Activated T-helper 1 cell treated with anti-CD3 and anti-CD28 coated beads, Interleukin-2, amount 50 U/mL, for 16 hours (primary cell): ENCODE data around the gene MOG.

Experiments
- DNase-seq, 2 donors: peaks; one replicate each; pipeline ENCODE4 v3.0.0-alpha.2; 2020; ENCODE audit warnings: low read depth in 1 of 2, low spot score in 1 of 2

Gene MOG

DNA sequence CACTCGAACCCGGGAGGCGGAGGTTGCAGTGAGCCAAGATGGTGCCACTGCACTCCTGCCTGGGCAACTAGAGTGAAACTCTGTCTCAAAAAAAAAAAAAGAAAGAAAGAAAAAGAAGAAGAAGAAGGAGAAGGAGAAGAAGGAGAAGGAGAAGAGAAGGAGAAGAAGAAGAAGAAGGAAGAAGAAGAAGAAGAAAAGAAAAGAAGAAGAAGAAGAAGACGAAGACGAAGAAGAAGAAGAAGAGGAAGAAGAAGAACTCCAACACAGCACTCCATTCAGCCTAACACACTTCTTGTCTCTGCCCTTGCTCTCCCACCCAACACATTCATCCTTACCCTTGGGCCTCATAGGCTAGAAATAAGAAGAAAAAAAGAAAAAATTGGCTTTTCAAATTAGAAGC, 17.1 kb downstream of the MOG start:
- no peak for DNase-seq

DNA sequence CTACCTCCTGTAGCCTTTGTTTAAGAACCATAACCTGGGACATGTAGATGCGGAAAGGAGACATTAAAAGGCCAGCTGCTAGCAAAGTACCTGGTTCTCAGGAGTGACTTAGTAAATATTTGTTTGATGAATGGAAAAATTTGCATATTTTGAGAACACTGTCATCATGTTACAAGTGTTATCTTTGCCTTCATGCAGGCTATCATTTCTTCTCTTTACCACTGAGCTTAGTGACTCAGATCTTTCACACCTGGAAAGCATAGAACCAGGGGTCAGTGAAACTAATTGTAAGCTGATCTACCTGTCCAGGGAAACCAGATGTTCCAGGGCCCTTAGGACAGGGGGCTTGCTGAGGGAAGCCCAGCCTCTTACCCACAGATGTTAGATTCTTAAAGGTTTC, 18.7 kb downstream of the MOG start:
- DNase-seq, result no peak

DNA sequence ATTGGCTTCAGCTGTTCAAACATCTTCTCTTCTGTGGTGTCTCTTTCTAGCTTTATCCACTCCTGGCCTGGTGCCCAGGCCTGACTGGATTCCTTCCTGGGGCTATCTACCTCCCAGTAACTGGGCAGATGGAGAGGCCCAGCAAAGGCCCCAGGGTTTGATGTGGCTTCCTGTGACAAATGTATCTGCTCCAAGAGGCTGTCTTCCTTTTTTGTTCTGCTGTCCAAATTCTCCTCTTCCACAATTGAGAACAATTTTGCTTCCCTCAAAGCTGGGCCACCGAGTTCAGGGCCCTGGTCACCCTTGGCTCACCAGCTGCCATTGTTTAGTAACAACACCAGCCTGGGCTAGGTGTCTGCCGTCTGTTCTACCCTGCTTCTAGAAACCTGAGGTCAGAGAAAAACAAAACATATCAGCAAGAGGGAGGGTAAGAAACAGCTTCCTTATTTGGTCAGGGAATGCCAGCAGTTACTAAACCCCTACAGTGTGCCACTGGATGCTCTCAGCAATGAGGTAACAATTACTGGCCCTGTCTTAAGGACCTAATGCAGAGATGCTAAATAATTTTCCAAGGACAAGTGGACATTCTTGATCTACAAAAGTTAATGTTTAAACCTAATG, 20.2 kb downstream of the MOG start:
- DNase-seq, result no peak

DNA sequence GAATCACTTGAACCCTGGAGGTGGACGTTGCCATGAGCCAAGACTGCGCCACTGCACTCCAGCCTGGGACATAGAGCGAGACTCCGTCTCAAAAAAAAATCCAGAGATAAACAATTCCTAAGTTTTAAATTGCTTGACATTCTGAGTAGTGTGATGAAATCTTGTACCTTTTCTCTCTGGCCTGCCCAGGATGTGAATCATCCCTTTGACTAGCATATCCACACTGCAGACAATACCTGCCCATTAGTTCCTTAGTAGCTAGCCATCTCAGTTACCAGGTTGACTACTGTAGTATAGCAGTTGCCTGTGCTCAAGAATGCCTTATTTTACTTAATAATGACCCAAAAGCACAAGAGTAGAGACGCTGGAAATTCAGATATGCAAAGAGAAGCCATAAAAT, 21.2 kb downstream of the MOG start:
- DNase-seq, result no peak

DNA sequence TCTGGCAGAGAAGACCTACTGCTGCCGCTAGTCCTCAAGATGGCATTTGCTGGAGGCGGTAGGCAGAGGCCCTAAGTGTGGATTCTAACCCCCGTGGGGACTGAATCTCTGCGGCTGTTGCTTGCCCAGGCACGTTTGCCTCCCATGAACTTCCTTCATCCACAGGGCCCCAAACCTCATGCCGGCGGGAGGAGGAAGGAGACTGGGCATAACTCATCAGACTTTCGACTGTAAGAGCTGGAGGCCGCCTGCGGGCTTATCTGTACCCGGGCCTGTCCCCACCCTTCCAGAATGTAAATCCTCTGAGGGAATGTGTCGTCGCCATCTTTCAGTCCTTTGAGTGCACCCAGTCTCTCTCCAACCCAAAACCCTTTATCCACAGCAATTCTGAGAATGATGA, 23.1 kb downstream of the MOG start:
- no peak for DNase-seq

DNA sequence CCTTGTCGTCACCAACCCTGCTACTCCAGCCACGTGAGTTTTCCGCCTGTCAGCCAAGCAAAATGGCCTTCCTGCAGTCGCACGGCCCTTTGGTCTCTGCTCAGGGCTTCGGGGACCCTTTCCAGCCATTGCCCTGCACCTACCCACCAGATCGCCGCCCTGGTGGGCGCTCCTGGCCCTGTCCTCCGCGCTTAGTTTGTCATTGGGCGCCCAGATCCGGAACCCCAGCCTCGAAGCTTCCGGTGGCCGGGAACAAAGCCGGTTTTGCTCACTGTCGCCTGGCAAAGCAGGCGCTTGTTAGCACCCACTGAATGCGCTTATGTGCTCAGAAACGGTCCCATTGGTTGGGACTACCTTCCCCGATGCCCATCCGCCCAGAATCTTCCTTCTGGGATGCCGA, 23.5 kb downstream of the MOG start:
- DNase-seq, result no peak

DNA sequence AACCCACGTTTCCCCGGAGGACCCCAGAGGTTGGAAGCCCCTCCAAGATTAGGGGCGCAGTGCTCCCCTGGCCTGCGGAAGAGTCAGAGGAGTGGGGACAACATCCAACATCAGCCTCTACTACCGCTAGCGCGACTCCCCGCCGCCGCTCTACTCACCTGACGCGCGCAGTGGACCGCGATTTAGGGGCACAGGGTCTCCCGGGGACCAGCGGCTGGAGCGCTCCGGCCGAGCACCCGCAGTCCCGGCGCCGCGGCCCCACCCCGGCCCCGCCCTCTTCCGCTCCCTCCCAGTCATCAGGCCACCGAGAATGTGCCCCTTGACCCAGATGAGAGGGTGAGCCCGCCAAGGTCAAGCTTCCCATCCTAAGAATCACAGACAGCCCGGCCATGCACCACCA, 24.0 kb downstream of the MOG start, which contains the start of gene ZFP57:
TSS of gene ZFP57 (minus strand) at position 249 of the 400 bp plus-strand sequence. CDS start 4,149 bp downstream, outside the sequence.
- DNase-seq, result no peak

DNA sequence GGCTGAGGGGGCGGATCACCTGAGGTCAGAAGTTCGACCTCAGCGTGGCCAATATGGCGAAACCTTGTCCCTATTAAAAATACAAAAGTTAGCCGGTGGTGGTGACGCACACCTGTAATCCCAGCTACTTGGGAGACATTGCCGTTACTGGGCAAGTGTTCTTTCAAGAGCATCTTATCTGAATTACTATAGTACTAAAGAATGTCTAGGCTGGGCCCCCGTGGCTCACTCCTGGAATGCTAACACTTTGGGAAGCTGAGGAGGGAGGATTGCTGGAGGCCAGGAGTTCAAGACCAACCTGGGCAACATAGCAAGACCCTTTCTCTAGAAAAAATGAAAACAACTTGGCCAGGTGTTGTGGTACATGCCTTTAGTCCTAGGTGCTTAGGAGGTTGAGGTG, 24.9 kb downstream of the MOG start:
- no peak for DNase-seq

DNA sequence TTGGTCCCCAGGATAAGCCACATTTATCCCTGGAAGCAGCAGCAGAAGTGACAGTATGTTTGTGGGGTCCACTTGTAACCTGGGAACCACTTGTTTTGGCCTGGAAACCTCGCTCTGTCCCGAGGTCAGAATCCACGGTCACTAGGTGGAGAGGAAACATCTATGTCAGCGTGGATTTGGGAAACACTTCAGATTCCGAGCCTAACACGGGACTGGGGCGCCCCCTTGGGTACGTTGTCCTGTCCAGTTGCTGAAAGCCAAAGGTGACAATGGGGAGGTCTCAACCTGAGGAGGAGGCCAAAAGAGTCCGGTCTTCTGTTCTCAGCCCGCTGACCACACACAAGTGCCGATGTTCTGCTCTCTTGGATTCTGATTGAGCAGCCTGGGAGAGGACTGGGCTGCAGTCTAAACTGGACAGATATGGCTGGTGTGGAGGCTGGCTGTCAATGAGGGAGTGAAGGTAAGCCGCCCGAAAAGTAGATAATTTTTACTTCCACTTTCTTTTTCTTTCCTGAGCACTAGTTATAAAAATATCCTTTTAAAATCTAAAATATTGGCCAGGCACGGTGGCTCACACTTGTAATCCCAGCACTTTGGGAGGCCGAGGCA, 28.9 kb downstream of the MOG start:
- no peak for DNase-seq

DNA sequence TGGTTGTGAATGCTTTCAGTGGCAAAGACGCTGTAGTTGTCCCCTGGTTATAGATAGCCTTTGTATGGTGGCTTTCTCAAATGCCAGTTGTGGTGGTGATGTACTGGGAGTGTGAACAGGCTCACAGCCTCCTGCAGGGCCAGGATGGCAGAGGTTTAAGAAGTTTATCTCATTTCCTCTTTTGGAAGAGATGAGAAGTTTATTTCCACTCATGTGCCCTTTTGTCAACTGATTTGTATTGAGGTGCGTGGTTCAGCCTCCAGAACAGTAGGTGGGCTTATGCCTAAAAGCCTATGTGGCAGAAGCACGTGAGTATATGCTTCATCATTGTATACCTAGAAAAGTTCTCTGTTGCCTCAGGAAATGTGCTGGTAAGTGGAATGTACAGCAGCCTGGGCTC, 37.7 kb downstream of the MOG start:
- DNase-seq, result no peak

DNA sequence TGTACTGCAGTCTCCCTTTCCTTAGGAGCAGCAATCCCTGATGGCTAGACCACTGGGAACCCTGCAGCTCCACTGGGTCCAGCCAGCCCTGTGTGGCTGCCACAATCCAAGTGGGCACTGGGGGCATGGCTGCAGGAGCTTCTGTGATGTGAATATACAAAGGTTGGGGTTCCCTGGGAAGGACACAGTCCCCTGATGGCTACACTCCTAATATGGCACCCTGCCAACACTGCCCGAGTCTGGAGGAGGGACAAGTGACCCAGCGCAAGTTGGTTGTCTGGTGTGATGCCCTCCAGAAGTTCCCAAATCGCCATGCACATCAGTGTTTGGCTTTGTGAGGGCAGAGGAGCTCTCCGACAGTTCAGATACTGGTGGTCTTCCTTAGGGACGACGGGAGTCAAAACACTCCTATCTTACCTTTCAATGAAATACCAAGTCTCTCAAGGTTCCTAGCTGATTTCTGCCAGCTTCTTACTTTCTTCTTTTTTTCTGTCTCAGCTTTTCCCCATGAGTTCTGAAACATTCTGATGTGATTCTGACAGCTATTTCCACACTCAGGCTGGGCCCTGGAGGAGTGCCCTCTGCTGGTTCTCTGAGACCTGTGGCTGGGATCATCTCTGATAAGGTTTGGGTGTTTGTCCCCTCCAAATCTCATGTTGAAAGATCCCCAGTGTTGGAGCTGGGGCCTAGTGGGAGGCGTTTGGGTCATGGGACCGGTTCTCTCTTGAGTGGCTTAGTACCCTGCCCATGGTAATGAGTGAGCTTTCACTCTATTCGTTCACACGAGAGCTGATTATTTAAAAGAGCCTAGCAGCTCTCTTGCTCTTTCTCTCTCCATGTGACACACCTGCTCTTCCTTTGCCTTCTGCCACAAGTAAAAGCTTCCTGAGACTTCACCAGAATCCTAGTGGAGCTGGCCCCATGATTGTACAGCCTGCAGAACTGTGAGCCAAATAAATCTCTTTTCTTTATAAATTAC, 39.5 kb downstream of the MOG start:
- DNase-seq, result no peak

DNA sequence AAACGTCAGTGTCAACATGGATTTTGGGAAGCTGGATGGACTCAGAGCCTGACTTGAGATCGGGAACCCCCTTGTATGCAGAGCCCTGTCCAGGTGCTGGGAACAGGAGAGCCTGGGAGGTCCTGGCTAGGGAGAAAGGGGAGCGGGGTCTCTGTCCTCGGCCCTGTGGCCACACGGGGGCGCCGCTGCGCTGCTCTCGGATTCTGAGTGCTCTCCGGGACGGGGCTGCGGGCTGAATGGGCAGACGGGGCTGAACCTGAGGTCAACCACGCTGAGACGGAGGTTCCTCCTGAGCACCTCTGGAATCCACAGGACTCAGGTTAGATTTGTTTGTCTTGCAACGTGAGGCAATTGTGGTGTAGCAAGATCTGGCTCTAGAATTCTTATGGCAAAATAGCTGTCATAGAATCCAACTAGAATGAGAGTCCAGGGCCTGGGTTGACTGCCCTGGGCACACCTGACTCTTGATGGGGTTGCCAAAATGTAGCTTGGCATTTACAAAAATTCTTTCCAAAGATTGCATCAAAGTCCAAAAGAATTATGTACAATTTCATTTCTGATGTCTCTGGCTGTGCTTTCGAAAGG, 45.7 kb downstream of the MOG start:
- peak; percentile 70 to 72 for DNase-seq

DNA sequence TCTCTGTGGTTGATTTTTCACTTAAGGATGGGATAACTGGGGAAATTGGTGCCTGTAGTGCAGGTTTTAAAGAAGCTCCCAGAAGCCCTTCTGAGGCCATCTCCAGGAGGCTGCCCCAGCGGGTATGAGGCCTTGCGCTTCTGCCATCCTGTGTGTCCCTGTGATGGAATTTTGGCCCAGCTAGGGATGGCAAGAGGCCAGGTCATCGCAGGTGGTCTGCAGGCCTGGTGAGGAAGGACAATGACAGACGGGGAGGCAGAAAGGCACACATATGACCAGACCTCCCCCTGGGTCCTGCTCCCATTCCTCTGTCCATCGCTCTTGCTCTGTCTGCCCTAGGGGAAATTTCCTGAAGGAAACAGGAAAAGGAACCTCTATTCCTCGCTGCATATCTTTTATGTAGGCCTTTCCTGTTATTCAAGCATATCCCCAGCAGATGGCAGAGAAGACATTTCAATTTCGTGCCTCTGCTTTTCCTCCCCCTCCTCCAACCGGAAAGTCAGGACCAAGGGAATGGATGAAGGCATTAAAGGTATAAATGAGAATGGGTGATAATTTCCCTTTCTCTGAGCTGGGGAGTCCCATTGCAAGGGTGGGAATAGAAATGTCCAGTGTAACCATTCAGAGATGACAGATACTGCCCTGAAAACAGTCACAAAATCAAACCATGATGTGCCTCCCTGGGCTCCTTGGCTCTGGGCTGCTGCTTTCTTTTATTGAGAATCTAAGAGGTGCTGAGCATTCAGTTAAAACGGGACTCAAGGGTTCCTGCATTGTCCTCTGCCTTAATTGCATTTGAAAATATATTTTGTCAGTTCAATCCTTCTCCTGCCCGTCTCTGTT, 48.7 kb downstream of the MOG start:
- no peak for DNase-seq

DNA sequence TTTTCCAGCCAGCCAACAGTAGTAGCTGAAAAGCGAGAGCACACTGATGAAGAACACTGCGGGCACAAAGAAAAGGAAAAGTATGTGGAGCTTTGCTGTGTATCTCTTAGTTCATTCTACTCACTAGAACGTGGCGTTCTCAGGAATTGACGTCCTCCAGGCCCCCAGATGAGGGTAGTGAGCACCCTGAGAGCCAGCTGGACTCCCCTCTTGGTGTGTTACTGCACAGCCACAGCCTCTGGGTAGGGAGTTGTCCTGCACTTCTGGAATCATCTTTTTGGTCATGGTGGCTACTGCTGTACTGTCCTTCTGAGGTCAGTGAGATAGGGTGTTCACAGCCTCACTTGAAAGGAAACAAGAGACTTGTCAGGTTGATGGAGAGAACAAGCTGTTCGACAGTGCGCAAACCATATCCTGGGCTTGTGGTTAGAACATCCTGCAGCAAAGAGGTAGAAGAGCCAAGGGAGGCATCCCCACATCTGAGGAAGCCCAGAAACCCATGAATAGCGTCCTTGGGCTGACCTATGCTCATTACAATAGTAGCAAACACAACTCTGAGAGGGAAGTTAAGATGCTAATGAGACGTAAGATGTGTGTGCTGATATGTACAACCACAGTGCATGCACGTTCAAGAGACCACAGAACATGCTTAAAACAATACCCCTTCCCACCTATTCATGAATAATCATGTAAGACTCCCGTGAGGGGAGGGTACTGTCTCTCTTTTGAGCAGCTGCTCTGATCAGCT, 51.7 kb downstream of the MOG start:
- peak in 1 of 2 donors; percentile 46 for DNase-seq

DNA sequence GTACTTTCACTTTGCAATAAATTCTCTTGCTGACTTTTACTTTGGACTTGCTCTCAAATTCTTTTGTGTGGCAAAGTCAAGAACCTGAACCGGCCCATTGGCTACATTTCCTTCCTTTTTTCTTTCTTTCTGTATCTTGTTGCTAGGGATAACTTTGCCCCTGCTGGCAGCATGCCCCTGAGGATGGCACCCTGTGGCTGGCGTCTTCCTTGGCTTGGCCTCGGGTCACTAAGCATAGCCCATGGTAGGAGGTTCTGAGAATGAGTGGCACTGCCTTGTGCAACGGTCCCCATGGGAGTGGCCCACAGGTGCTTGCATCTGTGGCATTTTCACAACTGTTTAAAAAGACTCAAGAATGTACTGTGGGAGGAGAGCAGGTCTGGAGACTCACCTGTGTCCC, 52.3 kb downstream of the MOG start:
- DNase-seq, result no peak

DNA sequence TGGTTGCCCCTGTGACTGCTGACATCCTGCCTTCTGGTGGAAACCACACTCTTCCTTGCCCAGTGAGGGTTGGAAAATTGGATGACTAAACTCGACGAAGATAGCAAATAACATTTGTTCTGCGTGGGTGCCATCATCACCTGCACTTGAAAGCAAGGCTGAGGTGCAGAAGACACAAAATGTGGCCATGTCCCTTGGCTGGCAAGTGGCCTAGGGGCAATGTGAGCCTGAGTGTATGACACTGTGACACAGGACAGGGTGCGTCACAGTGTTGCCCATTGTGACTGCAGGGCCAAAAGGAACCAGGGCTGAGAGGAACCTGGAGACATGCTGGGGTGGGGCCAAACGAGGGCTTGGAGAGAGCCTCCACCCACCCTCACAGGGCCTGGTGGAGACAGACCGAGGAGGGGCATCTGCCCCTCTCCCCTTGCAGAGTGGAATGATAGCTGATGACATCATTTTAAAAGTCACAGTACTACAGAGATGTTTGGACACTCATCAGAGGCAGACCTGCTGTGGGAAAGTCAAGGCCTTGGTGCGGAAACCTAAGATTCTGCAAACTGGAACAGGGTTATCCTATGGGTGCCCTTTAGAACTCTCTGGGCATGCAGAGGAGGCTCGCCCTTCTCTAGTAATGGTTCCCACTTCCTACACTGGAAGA, 53.5 kb downstream of the MOG start:
- DNase-seq, result no peak

DNA sequence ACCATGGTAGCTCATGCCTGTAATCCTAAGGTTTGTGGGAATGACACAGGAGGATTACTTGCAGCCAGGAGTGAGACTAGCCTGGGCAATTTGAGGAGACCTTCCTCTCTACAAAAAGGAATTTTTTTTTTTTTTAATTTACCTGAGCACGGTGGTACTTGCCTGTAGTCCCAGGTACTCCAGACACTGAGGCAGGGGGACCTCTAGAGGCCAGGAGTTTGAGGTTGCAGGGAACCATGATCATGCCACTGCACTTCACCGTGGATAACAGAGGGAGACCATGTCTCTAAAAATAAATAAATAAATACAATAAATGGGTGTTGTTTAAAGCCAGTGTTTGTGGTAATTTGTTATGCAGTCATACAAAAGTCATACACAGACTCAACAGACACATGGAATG, 64.0 kb downstream of the MOG start:
- no peak for DNase-seq
